ENCODE measurements around the gene TLE4. TPM values are rescaled to one million over a fixed set of nuclear protein-coding genes. Genes with fewer than 3 reads are reported as not detected.
"Not testable (repeated sequence)": the region's sequence is repeated elsewhere in the genome, so short reads cannot be mapped to it uniquely, and the experiment has no call there.

Gene TLE4
- total and polyA plus RNA-seq, 2 donors from 2014 or later: 5.5 to 35.7 TPM

- Histone ChIP-seq H3K27me3 (ENCODE audit: control insufficient read depth, insufficient read depth, low read length) (no peaks in the 10 kb centered on the region), H3K4me3 (ENCODE audit: low read length in 3 of 3) (no peak overlapping the region)
These were observed 67.6 kb downstream of the TLE4 start for GRCh38 chr9:79639354-79639753.

GRCh38 chr9:79640067-79640466 is 68.3 kb downstream of the TLE4 start:
- H3K4me1 ChIP-seq (ENCODE audit: control insufficient read depth in 2 of 3, insufficient read depth in 2 of 3, low read depth in 1 of 3, low read length in 3 of 3); intact Hi-C loops (cut with DNase I); FAIRE-seq; DNase-seq; H3K36me3 ChIP-seq (ENCODE audit: control insufficient read depth in 2 of 3, insufficient read depth in 3 of 3, low read length in 3 of 3); H3K9me3 ChIP-seq (ENCODE audit: control insufficient read depth in 2 of 3, insufficient read depth in 1 of 3, low read length in 3 of 3); H3K27me3 ChIP-seq (ENCODE audit: control insufficient read depth, insufficient read depth, low read length); H3K9ac ChIP-seq (ENCODE audit: low read length in 3 of 3); H3K4me3 ChIP-seq (ENCODE audit: low read length in 3 of 3); H3K27ac ChIP-seq (ENCODE audit: low read depth in 2 of 2, low read length in 2 of 2): not testable (repeated sequence)

More at GRCh38 chr9:79639354-79639753, 67.6 kb downstream of the TLE4 start:
- Histone ChIP-seq H3K9me3 (ENCODE audit: control insufficient read depth in 2 of 3, insufficient read depth in 1 of 3, low read length in 3 of 3) (peaks cover 0 to 1% (median 0%) of the 10 kb centered on the region in 3 donors), H3K27ac (ENCODE audit: low read depth in 2 of 2, low read length in 2 of 2) (no peak overlapping the region), H3K36me3 (ENCODE audit: control insufficient read depth in 2 of 3, insufficient read depth in 3 of 3, low read length in 3 of 3) (no peaks in the 10 kb centered on the region), H3K4me1 (ENCODE audit: control insufficient read depth in 2 of 3, insufficient read depth in 2 of 3, low read depth in 1 of 3, low read length in 3 of 3) (no peaks in the 10 kb centered on the region), H3K9ac (ENCODE audit: low read length in 3 of 3) (no peak overlapping the region)
- intact Hi-C loops (cut with DNase I): no loop called here
- DNase-seq: no peak
- no peak for FAIRE-seq
- no peak for TF ChIP-seq CTCF (IDR thresholded peaks at IDR 0.05; ENCODE audit: borderline replicate concordance, extremely low read depth, insufficient read depth)

GRCh38 chr9:79641070-79641469 is 69.3 kb downstream of the TLE4 start:
- no peak for TF ChIP-seq CTCF (IDR thresholded peaks at IDR 0.05; ENCODE audit: borderline replicate concordance, extremely low read depth, insufficient read depth)
- Histone ChIP-seq H3K27me3 (ENCODE audit: control insufficient read depth, insufficient read depth, low read length) (no peaks in the 10 kb centered on the region), H3K4me1 (ENCODE audit: control insufficient read depth in 2 of 3, insufficient read depth in 2 of 3, low read depth in 1 of 3, low read length in 3 of 3) (no peaks in the 10 kb centered on the region), H3K27ac (ENCODE audit: low read depth in 2 of 2, low read length in 2 of 2) (no peak overlapping the region), H3K36me3 (ENCODE audit: control insufficient read depth in 2 of 3, insufficient read depth in 3 of 3, low read length in 3 of 3) (no peaks in the 10 kb centered on the region), H3K4me3 (ENCODE audit: low read length in 3 of 3) (no peak overlapping the region), H3K9ac (ENCODE audit: low read length in 3 of 3) (no peak overlapping the region), H3K9me3 (ENCODE audit: control insufficient read depth in 2 of 3, insufficient read depth in 1 of 3, low read length in 3 of 3) (peaks cover 0 to 8% (median 0%) of the 10 kb centered on the region in 3 donors)
- no peak for FAIRE-seq
- intact Hi-C loops (cut with DNase I): no loop called here
- DNase-seq: no peak

- no peak overlapping the region for H3K9ac ChIP-seq (ENCODE audit: low read length in 3 of 3)
- no peaks in the 10 kb centered on the region for H3K36me3 ChIP-seq (ENCODE audit: control insufficient read depth in 2 of 3, insufficient read depth in 3 of 3, low read length in 3 of 3)
- intact Hi-C loops (cut with DNase I): no loop called here
- no peak for FAIRE-seq
- peaks cover 0 to 8% (median 0%) of the 10 kb centered on the region in 3 donors for H3K9me3 ChIP-seq (ENCODE audit: control insufficient read depth in 2 of 3, insufficient read depth in 1 of 3, low read length in 3 of 3)
- no peaks in the 10 kb centered on the region for H3K4me1 ChIP-seq (ENCODE audit: control insufficient read depth in 2 of 3, insufficient read depth in 2 of 3, low read depth in 1 of 3, low read length in 3 of 3)
- no peak overlapping the region for H3K4me3 ChIP-seq (ENCODE audit: low read length in 3 of 3)
- TF ChIP-seq CTCF (IDR thresholded peaks at IDR 0.05; ENCODE audit: borderline replicate concordance, extremely low read depth, insufficient read depth): no peak
- no peak overlapping the region for H3K27ac ChIP-seq (ENCODE audit: low read depth in 2 of 2, low read length in 2 of 2)
- H3K27me3 ChIP-seq (ENCODE audit: control insufficient read depth, insufficient read depth, low read length): no peaks in the 10 kb centered on the region
- no peak for DNase-seq
These were observed 70.9 kb downstream of the TLE4 start for GRCh38 chr9:79642671-79643070.
